OCI-LY7 (cell line): Measurements from ENCODE around the gene HERC3. TPM values are rescaled to one million over a fixed set of nuclear protein-coding genes. Genes with fewer than 3 reads are reported as not detected.

ENCODE experiments used
- BruUV-seq: library from RNA; stranded (reverse); fragments of 400-500 nt; replicated peaks from 2 replicates; lab custom pipeline; 2021; lab: Mats Ljungman, UMichigan
- CTCF ChIA-PET: fragments of 300-600 bp; sonication (Branson Sonifier 250); formaldehyde crosslinking; loops from one replicate; lab custom pipeline; 2022; ENCODE audit warnings: antibody characterized with exemption; ENCODE audit not compliant: unreplicated experiment; lab: Charles Lee
- POLR2A ChIA-PET: fragments of 300-600 bp; sonication (Branson Sonifier 250); formaldehyde crosslinking; loops from one replicate; lab custom pipeline; 2022; ENCODE audit warnings: antibody characterized with exemption; lab: Charles Lee
- DNase-seq: peaks from one replicate; pipeline ENCODE4 v3.0.0-alpha.2; 2015; ENCODE audit warnings: low spot score
- H2AFZ ChIP-seq: fragments of 200-600 bp; sonication (generic), shearing (Covaris generic); 2 replicates; pipeline ENCODE4 v1.6.1; 2014; ENCODE audit warnings: mild to moderate bottlenecking, antibody characterized with exemption, low read length, moderate library complexity
- H3K27ac ChIP-seq: fragments of 200-600 bp; sonication (generic); 2 replicates; pipeline ENCODE4 v1.5.1; 2014; ENCODE audit warnings: mixed run types, low read depth, mild to moderate bottlenecking, moderate library complexity, low read length, inconsistent platforms; ENCODE audit not compliant: poor library complexity, severe bottlenecking
- H3K36me3 ChIP-seq: fragments of 200-600 bp; sonication (generic); 2 replicates; pipeline ENCODE4 v1.6.1; 2014; ENCODE audit warnings: mild to moderate bottlenecking, antibody characterized with exemption, low read length, moderate library complexity, mixed read lengths; ENCODE audit not compliant: insufficient read depth
- H3K4me1 ChIP-seq: fragments of 200-600 bp; sonication (generic); 2 replicates; pipeline ENCODE4 v1.5.1; 2014; ENCODE audit warnings: mild to moderate bottlenecking, low read length; ENCODE audit not compliant: insufficient read depth, poor library complexity, severe bottlenecking
- H3K4me2 ChIP-seq: fragments of 200-600 bp; sonication (generic); 2 replicates; pipeline ENCODE4 v1.6.1; 2014; ENCODE audit warnings: mild to moderate bottlenecking, low read length
- H3K4me3 ChIP-seq: fragments of 200-600 bp; sonication (generic); 2 replicates; pipeline ENCODE4 v1.5.1; 2014; ENCODE audit warnings: mild to moderate bottlenecking, low read depth, low read length; ENCODE audit not compliant: poor library complexity, severe bottlenecking
- H3K79me2 ChIP-seq: fragments of 200-600 bp; sonication (generic); 2 replicates; pipeline ENCODE4 v1.6.1; 2016; ENCODE audit warnings: low read depth, mild to moderate bottlenecking, low read length, moderate library complexity, mixed read lengths; ENCODE audit not compliant: insufficient read depth
- H3K9me2 ChIP-seq: fragments of 200-600 bp; sonication (generic); 2 replicates; pipeline ENCODE4 v1.6.1; 2016; ENCODE audit warnings: mild to moderate bottlenecking, low read length, mixed read lengths; ENCODE audit not compliant: insufficient read depth
- H3K9me3 ChIP-seq: fragments of 200-600 bp; sonication (generic); 2 replicates; pipeline ENCODE4 v1.6.1; 2014; ENCODE audit warnings: mild to moderate bottlenecking, mixed run types, low read length, mixed read lengths
- H4K20me1 ChIP-seq: fragments of 200-600 bp; sonication (generic); 2 replicates; pipeline ENCODE4 v1.6.1; 2014; ENCODE audit warnings: mild to moderate bottlenecking, antibody characterized with exemption, low read length, moderate library complexity, mixed read lengths; ENCODE audit not compliant: insufficient read depth
- CTCF ChIP-seq: fragments of 200-600 bp; sonication (generic); conservative IDR thresholded peaks from 2 replicates; pipeline ENCODE4 v1.5.1; 2014; ENCODE audit warnings: mild to moderate bottlenecking, antibody characterized with exemption, low read length, moderate library complexity, mixed read lengths
- EZH2phosphoT487 ChIP-seq: fragments of 200-600 bp; sonication (generic); IDR thresholded peaks from 2 replicates; pipeline ENCODE4 v1.6.1; 2018; ENCODE audit warnings: low read depth, borderline replicate concordance, mild to moderate bottlenecking, mixed run types, antibody characterized with exemption, low read length, moderate library complexity, mixed read lengths
- intact Hi-C: fragments of 100-400 bp; cut with micrococcal nuclease; formaldehyde crosslinking; loops from one replicate; pipeline ENCODE4 v1.10.0; 2022; ENCODE audit not compliant: unreplicated experiment
- total RNA-seq, 2 experiments: library from RNA; depleted of rRNA in 1 of 2; stranded (reverse); fragments of >200 nt in 1 of 2; shearing (Covaris generic) in 1 of 2; gene quantifications; 2 replicates each; pipeline ENCODE4 v1.2.3, GENCODE V29; 2014 to 2022

The HERC3 gene
- total RNA-seq, 2 experiments from 2014 or later = 9.2 to 22.9 TPM

- H3K36me3 ChIP-seq = no peaks in the 10 kb centered on the region
- ChIA-PET CTCF (no interaction called here), POLR2A (interaction anchor here (0.9 to 1.0 kb wide), 2 partner anchors 9 to 14 kb away, joined by 4 read pairs; no protein-coding TSS in a partner anchor)
- TF ChIP-seq CTCF (no peak), EZH2phosphoT487 (no peak)
- BruUV-seq = no TSS peak
- no peak overlapping the region for H3K4me3 ChIP-seq
- intact Hi-C loops = no loop called here
- H3K27ac ChIP-seq = no peak overlapping the region
- peaks cover 3% of the 10 kb centered on the region for H3K4me1 ChIP-seq
- no peaks in the 10 kb centered on the region for H3K9me3 ChIP-seq
- H3K9me2 ChIP-seq = no peaks in the 10 kb centered on the region
- no peaks in the 10 kb centered on the region for H3K79me2 ChIP-seq
- no peak overlapping the region for H2AFZ ChIP-seq
- no peaks in the 10 kb centered on the region for H4K20me1 ChIP-seq
- no peak overlapping the region for H3K4me2 ChIP-seq
- no peak for DNase-seq
Measured at GRCh38 chr4:88597970-88598660, 5.8 kb downstream of the HERC3 start.

- H3K4me2 ChIP-seq = no peak overlapping the region
- ChIA-PET CTCF (no interaction called here), POLR2A (interaction anchor here (0.9 to 1.3 kb wide), 2 partner anchors 8 to 13 kb away, joined by 3 to 4 read pairs; no protein-coding TSS in a partner anchor)
- H4K20me1 ChIP-seq = no peaks in the 10 kb centered on the region
- H3K9me3 ChIP-seq = no peaks in the 10 kb centered on the region
- intact Hi-C loops = no loop called here
- H2AFZ ChIP-seq = no peak overlapping the region
- TF ChIP-seq CTCF (no peak), EZH2phosphoT487 (no peak)
- H3K9me2 ChIP-seq = no peaks in the 10 kb centered on the region
- H3K4me3 ChIP-seq = no peak overlapping the region
- no peaks in the 10 kb centered on the region for H3K79me2 ChIP-seq
- no peaks in the 10 kb centered on the region for H3K36me3 ChIP-seq
- no TSS peak for BruUV-seq
- H3K27ac ChIP-seq = no peak overlapping the region
- H3K4me1 ChIP-seq = no peaks in the 10 kb centered on the region
- DNase-seq = no peak
Measured at GRCh38 chr4:88599298-88599697, 7.0 kb downstream of the HERC3 start.

- intact Hi-C loops = no loop called here
Measured at GRCh38 chr4:88599714-88600113, 7.4 kb downstream of the HERC3 start.

More at GRCh38 chr4:88599714-88600113, 7.4 kb downstream of the HERC3 start:
- Histone ChIP-seq H3K4me2 (no peak overlapping the region), H3K79me2 (no peaks in the 10 kb centered on the region), H3K4me3 (no peak overlapping the region), H3K4me1 (no peaks in the 10 kb centered on the region), H3K9me3 (no peaks in the 10 kb centered on the region), H2AFZ (no peak overlapping the region), H3K36me3 (no peaks in the 10 kb centered on the region), H3K9me2 (no peaks in the 10 kb centered on the region), H4K20me1 (no peaks in the 10 kb centered on the region), H3K27ac (no peak overlapping the region)
- ChIA-PET CTCF (no interaction called here), POLR2A (interaction anchor here (0.6 to 1.3 kb wide), 3 partner anchors 8 to 1275 kb away, joined by 3 to 4 read pairs (median 3); no protein-coding TSS in a partner anchor)
- BruUV-seq = no TSS peak
- DNase-seq = no peak
- TF ChIP-seq CTCF (no peak), EZH2phosphoT487 (no peak)
